ENCODE data around the gene DNAJC7.

The DNAJC7 gene

GRCh38 chr17:41971721-41972523, 45.3 kb downstream of the DNAJC7 start:
- H3K27ac Mint-ChIP-seq, result peak overlapping the region; percentile 86
- H3K9me3 Mint-ChIP-seq, result no peaks in the 10 kb centered on the region
- H3K36me3 Mint-ChIP-seq, result peaks cover 35 to 46% of the 10 kb centered on the region in 2 donors
- ATAC-seq (replicated peaks) (no peak), DNase-seq (no peak)
- peaks cover 26 to 72% of the 10 kb centered on the region in 2 donors for H3K4me1 Mint-ChIP-seq
- H3K4me3 Mint-ChIP-seq, result no peak overlapping the region
- H3K27me3 Mint-ChIP-seq, result no peaks in the 10 kb centered on the region

- H3K27ac Mint-ChIP-seq, result peak overlapping the region; percentile 59
- peaks cover 30 to 42% of the 10 kb centered on the region in 2 donors for H3K36me3 Mint-ChIP-seq
- H3K4me3 Mint-ChIP-seq, result no peak overlapping the region
These were observed 46.3 kb downstream of the DNAJC7 start for GRCh38 chr17:41970901-41971331.

GRCh38 chr17:41968676-41969075, 48.6 kb downstream of the DNAJC7 start:
- Mint-ChIP-seq H3K27ac (peak overlapping the region; percentile 37), H3K4me3 (no peak overlapping the region)

More at GRCh38 chr17:41970901-41971331, 46.3 kb downstream of the DNAJC7 start:
- Mint-ChIP-seq H3K9me3 (no peaks in the 10 kb centered on the region), H3K27me3 (no peaks in the 10 kb centered on the region), H3K4me1 (peaks cover 23 to 63% of the 10 kb centered on the region in 2 donors)
- ATAC-seq (replicated peaks) (no peak), DNase-seq (no peak)

GRCh38 chr17:41967921-41968578, 49.2 kb downstream of the DNAJC7 start:
- H3K36me3 Mint-ChIP-seq, result peaks cover 17 to 26% of the 10 kb centered on the region in 2 donors
- ATAC-seq (replicated peaks) (no peak), DNase-seq (no peak)
- H3K27me3 Mint-ChIP-seq, result no peaks in the 10 kb centered on the region
- H3K9me3 Mint-ChIP-seq, result no peaks in the 10 kb centered on the region
- H3K27ac Mint-ChIP-seq, result peak overlapping the region; percentile 42
- H3K4me1 Mint-ChIP-seq, result peaks cover 27 to 64% of the 10 kb centered on the region in 2 donors
- H3K4me3 Mint-ChIP-seq, result peak overlapping the region; percentile 77 to 81

More at GRCh38 chr17:41968676-41969075, 48.6 kb downstream of the DNAJC7 start:
- ATAC-seq (replicated peaks) (no peak), DNase-seq (no peak)
- Mint-ChIP-seq H3K4me1 (peaks cover 32 to 65% of the 10 kb centered on the region in 2 donors), H3K36me3 (peaks cover 22 to 30% of the 10 kb centered on the region in 2 donors), H3K9me3 (no peaks in the 10 kb centered on the region), H3K27me3 (no peaks in the 10 kb centered on the region)

- DNase-seq (peak; percentile 11), ATAC-seq (replicated peaks) (peak in 1 of 2 donors; percentile 8)
- peak overlapping the region; percentile 77 to 81 for H3K4me3 Mint-ChIP-seq
- peaks cover 14 to 22% of the 10 kb centered on the region in 2 donors for H3K36me3 Mint-ChIP-seq
- no peaks in the 10 kb centered on the region for H3K27me3 Mint-ChIP-seq
- H3K9me3 Mint-ChIP-seq, result no peaks in the 10 kb centered on the region
- peaks cover 20 to 61% of the 10 kb centered on the region in 2 donors for H3K4me1 Mint-ChIP-seq
- H3K27ac Mint-ChIP-seq, result peak overlapping the region; percentile 86
These were observed 49.9 kb downstream of the DNAJC7 start for GRCh38 chr17:41967141-41967920.

GRCh38 chr17:41966463-41967140, 50.6 kb downstream of the DNAJC7 start, which contains the start of gene CNP:
TSS of gene CNP (plus strand) at chr17:41966795. CDS start at chr17:41966885, 90 bp downstream.
- peak within 1 kb of the TSS; percentile 88 for H3K27ac Mint-ChIP-seq
- H3K27me3 Mint-ChIP-seq, result no peaks in the 10 kb centered on the region
- ATAC-seq (replicated peaks) (peak; percentile 84 to 87), DNase-seq (peak; percentile 85)
- peak within 1 kb of the TSS; percentile 77 to 89 for H3K4me3 Mint-ChIP-seq
- no peaks in the 10 kb centered on the region for H3K9me3 Mint-ChIP-seq
- H3K4me1 Mint-ChIP-seq, result peaks cover 19 to 54% of the 10 kb centered on the region in 2 donors
- H3K36me3 Mint-ChIP-seq, result peaks cover 13 to 19% of the 10 kb centered on the region in 2 donors

GRCh38 chr17:41965694-41966462, 51.4 kb downstream of the DNAJC7 start:
- ATAC-seq (replicated peaks) (peak; percentile 56 to 71), DNase-seq (peak; percentile 61)
- Mint-ChIP-seq H3K4me1 (peaks cover 16 to 48% of the 10 kb centered on the region in 2 donors), H3K4me3 (peak overlapping the region; percentile 77 to 89), H3K36me3 (peaks cover 13 to 15% of the 10 kb centered on the region in 2 donors), H3K27me3 (no peaks in the 10 kb centered on the region), H3K27ac (peak overlapping the region; percentile 88), H3K9me3 (no peaks in the 10 kb centered on the region)

GRCh38 chr17:41962768-41963434, 54.3 kb downstream of the DNAJC7 start:
- H3K4me1 Mint-ChIP-seq, result peaks cover 11 to 31% of the 10 kb centered on the region in 2 donors
- no peaks in the 10 kb centered on the region for H3K27me3 Mint-ChIP-seq
- peaks cover under 1% of the 10 kb centered on the region in 2 donors for H3K36me3 Mint-ChIP-seq
- H3K27ac Mint-ChIP-seq, result peak overlapping the region; percentile 47
- H3K9me3 Mint-ChIP-seq, result no peaks in the 10 kb centered on the region
- no peak overlapping the region for H3K4me3 Mint-ChIP-seq
- DNase-seq (peak; percentile 65), ATAC-seq (replicated peaks) (peak; percentile 28 to 36)

GRCh38 chr17:41962111-41962510, 55.1 kb downstream of the DNAJC7 start:
- DNase-seq (no peak), ATAC-seq (replicated peaks) (no peak)
- Mint-ChIP-seq H3K27me3 (no peaks in the 10 kb centered on the region), H3K4me3 (no peak overlapping the region), H3K36me3 (no peaks in the 10 kb centered on the region), H3K4me1 (peaks cover 10 to 23% of the 10 kb centered on the region in 2 donors), H3K27ac (no peak overlapping the region), H3K9me3 (no peaks in the 10 kb centered on the region)

GRCh38 chr17:41959336-41960095, 57.7 kb downstream of the DNAJC7 start:
- Mint-ChIP-seq H3K9me3 (no peaks in the 10 kb centered on the region), H3K27me3 (no peaks in the 10 kb centered on the region), H3K4me3 (no peak overlapping the region), H3K27ac (no peak overlapping the region), H3K36me3 (no peaks in the 10 kb centered on the region), H3K4me1 (peaks cover 0 to 10% of the 10 kb centered on the region in 2 donors)
- ATAC-seq (replicated peaks), result no peak
- no peak for DNase-seq

- peaks cover 0 to 10% of the 10 kb centered on the region in 2 donors for H3K4me1 Mint-ChIP-seq
- H3K4me3 Mint-ChIP-seq, result no peak overlapping the region
- no peaks in the 10 kb centered on the region for H3K27me3 Mint-ChIP-seq
- no peaks in the 10 kb centered on the region for H3K36me3 Mint-ChIP-seq
- ATAC-seq (replicated peaks), result no peak
- no peak overlapping the region for H3K27ac Mint-ChIP-seq
- no peaks in the 10 kb centered on the region for H3K9me3 Mint-ChIP-seq
- no peak for DNase-seq
These were observed 58.3 kb downstream of the DNAJC7 start for GRCh38 chr17:41959030-41959335.

- Mint-ChIP-seq H3K27me3 (no peaks in the 10 kb centered on the region), H3K9me3 (no peaks in the 10 kb centered on the region), H3K4me3 (no peak overlapping the region), H3K36me3 (no peaks in the 10 kb centered on the region), H3K27ac (no peak overlapping the region), H3K4me1 (peaks cover 0 to 4% of the 10 kb centered on the region in 2 donors)
- no peak for DNase-seq
- no peak for ATAC-seq (replicated peaks)
These were observed 59.3 kb downstream of the DNAJC7 start for GRCh38 chr17:41957869-41958439.

Measured in stimulated activated naive B cell treated with anti-CD40 and anti-IgM and Interleukin-4, amounts not matched to agents 10 μg/mL and 1 μg/mL and 100 μg/mL, for 72 hours (primary cell).